Measurements from ENCODE around the gene HOMER3.

- TF ChIP-seq EZH2phosphoT487 (IDR thresholded peaks at IDR 0.05; ENCODE audit: insufficient read depth, low read depth) (no peak), EZH2 (IDR thresholded peaks at IDR 0.05; ENCODE audit: insufficient read depth, poor library complexity, severe bottlenecking) (no peak)
Measured at GRCh38 chr19:18942692-18943091, 1.7 kb upstream of the HOMER3 start.
